Esophagus (tissue), 2 donors: Measurements from ENCODE around the gene HRH3. TPM values are rescaled to one million over a fixed set of nuclear protein-coding genes. Genes with fewer than 3 reads are reported as not detected.

Experiments used
- H3K27ac ChIP-seq, 2 donors: one replicate each; pipeline ENCODE4 v1.5.1; 2013; ENCODE audit warnings: low read depth in 2 of 2, mild to moderate bottlenecking in 2 of 2, inconsistent platforms in 1 of 2, low read length in 1 of 2, moderate library complexity in 1 of 2
- H3K27me3 ChIP-seq, 2 donors: one replicate each; pipeline ENCODE4 v1.6.1; 2013; ENCODE audit warnings: low read length in 2 of 2, control low read depth in 1 of 2, mild to moderate bottlenecking in 1 of 2; ENCODE audit not compliant: insufficient read depth in 2 of 2, control insufficient read depth in 1 of 2
- H3K36me3 ChIP-seq, 2 donors: one replicate each; pipeline ENCODE4 v1.6.1; 2013; ENCODE audit warnings: low read length in 1 of 2; ENCODE audit not compliant: control insufficient read depth in 2 of 2, insufficient read depth in 2 of 2
- H3K4me1 ChIP-seq, 2 donors: one replicate each; pipeline ENCODE4 v1.6.1; 2013; ENCODE audit warnings: low read length in 1 of 2; ENCODE audit not compliant: control insufficient read depth in 2 of 2, insufficient read depth in 2 of 2
- H3K4me3 ChIP-seq, 2 donors: one replicate each; pipeline ENCODE4 v1.5.1; 2013; ENCODE audit warnings: low read length in 2 of 2, mild to moderate bottlenecking in 2 of 2, low read depth in 1 of 2, moderate library complexity in 1 of 2
- H3K9me3 ChIP-seq, 2 donors: one replicate each; pipeline ENCODE4 v1.6.1; 2013; ENCODE audit warnings: mild to moderate bottlenecking in 2 of 2, low read depth in 1 of 2, low read length in 1 of 2, moderate library complexity in 1 of 2; ENCODE audit not compliant: control insufficient read depth in 2 of 2, insufficient read depth in 1 of 2
- WGBS, 2 donors: extraction: QIAGEN DNeasy Blood & Tissue Kit; methylation state at CpG; one replicate each; pipeline ENCODE4 v1.1.7; 2013; 5-methylcytosine and 5-hydroxymethylcytosine counted together
- polyA plus RNA-seq, 2 donors: library from polyadenylated mRNA; stranded (reverse); fragments of 200-250 nt; gene quantifications; one replicate each; pipeline ENCODE4 v1.2.3, GENCODE V29; 2013
- donor health status: healthy with polysubstance abuse.
- donor health status: Bipolar disorder and iron deficiency.

Gene HRH3
- polyA plus RNA-seq, 2 donors, result 0.02 TPM; not detected in 1

GRCh38 chr20:62183426-62184142, 36.5 kb downstream of the HRH3 start:
- Histone ChIP-seq H3K27me3 (no peaks in the 10 kb centered on the region), H3K36me3 (peaks cover 0 to 6% of the 10 kb centered on the region in 2 donors), H3K4me3 (peak overlapping the region; percentile 84 to 95), H3K4me1 (peaks cover 0 to 4% of the 10 kb centered on the region in 2 donors), H3K27ac (peak overlapping the region; percentile 80 to 86), H3K9me3 (no peaks in the 10 kb centered on the region)
- 27 to 29% methylated on average over 25 of the region's 25 CpGs for WGBS, 2 donors

DNA sequence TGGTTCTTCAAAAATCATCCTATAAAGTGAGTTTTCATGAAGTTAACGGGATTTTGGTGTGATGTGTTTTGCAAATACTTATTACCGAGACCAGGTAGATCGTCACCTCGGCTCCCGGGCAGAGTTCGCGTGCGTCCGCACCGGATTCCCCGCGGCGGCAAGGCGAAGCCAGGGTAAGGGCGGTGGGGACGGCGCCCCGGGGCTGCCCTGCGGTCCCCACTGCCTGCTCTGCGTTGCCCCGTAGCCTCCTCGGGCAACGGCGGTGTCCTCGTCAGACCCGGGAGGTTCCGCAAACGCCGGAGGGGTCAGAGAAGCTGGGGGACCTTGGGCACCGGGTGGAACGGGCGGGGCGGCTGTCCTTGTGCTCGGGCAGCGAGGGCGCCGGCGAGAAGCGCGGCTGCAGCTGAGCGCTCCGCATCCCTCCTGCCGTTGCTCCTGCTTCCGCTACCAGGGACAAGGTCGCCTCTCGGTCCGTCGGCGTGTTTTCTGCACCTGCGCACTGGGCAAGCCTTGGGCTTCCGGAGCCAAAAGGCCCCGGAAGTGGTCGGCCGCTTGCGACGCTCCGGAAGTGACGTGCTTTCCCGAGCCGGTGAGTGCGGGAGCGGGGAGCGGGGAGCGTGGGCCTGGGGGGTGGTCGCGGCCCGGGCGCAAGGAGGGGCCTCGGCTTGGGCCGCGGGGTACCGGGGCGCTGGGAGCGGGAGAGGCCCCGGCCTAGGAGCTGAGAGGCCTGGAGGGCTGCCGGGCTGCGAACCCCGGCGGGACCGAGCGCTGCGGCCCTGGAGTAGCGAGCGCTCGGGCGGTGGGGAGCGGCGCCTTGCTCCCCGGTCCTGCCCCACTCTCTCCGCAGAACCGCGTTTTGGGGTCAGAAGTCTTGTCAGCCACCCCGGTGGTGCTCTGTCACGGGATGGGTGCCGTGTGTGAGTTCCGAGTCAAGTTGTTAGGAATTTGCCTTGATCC, 37.3 kb downstream of the HRH3 start, which contains the start of gene MTG2:
TSS of gene MTG2 (plus strand) at position 560 of the 957 bp plus-strand sequence. CDS start 10,393 bp downstream, outside the sequence.
- 1% methylated on average over 81 to 96 of the region's 96 CpGs for WGBS, 2 donors
- no peaks in the 10 kb centered on the region for H3K9me3 ChIP-seq
- no peaks in the 10 kb centered on the region for H3K27me3 ChIP-seq
- peak within 1 kb of the TSS; percentile 84 to 95 for H3K4me3 ChIP-seq
- peaks cover 0 to 4% of the 10 kb centered on the region in 2 donors for H3K4me1 ChIP-seq
- H3K36me3 ChIP-seq, result peaks cover 0 to 6% of the 10 kb centered on the region in 2 donors
- H3K27ac ChIP-seq, result peak within 1 kb of the TSS; percentile 80 to 86

- no peak overlapping the region for H3K27ac ChIP-seq
- no peaks in the 10 kb centered on the region for H3K9me3 ChIP-seq
- 88 to 90% methylated on average over 2 of the region's 2 CpGs for WGBS, 2 donors
- peaks cover 0 to 6% of the 10 kb centered on the region in 2 donors for H3K36me3 ChIP-seq
- no peaks in the 10 kb centered on the region for H3K27me3 ChIP-seq
- peaks cover 0 to 4% of the 10 kb centered on the region in 2 donors for H3K4me1 ChIP-seq
- no peak overlapping the region for H3K4me3 ChIP-seq
These were observed 38.3 kb downstream of the HRH3 start for GRCh38 chr20:62181808-62182207.

DNA sequence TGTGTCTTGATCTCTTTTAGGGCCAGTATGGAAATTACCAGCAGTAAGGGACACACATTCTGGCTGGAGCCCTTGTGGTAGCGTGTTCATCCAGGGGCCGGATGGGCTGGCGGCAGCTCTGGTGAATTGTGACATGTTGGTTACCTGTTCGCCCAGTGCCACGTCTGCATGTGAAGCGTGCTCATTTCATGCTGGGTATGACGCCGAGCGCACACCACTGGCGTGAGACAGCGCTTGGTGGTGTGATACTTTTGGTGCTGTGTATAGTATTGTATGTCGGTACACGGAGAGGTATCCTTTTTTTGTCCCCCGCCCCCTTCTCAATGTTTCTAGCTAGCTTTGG, 40.9 kb downstream of the HRH3 start:
- Histone ChIP-seq H3K36me3 (peaks cover 0 to 18% of the 10 kb centered on the region in 2 donors), H3K4me3 (no peak overlapping the region), H3K27me3 (no peaks in the 10 kb centered on the region), H3K9me3 (no peaks in the 10 kb centered on the region), H3K4me1 (peaks cover 0 to 4% of the 10 kb centered on the region in 2 donors), H3K27ac (no peak overlapping the region)
- 96% methylated on average over 14 of the region's 14 CpGs for WGBS, 2 donors

- no peaks in the 10 kb centered on the region for H3K9me3 ChIP-seq
- no peaks in the 10 kb centered on the region for H3K27me3 ChIP-seq
- H3K27ac ChIP-seq, result no peak overlapping the region
- WGBS, 2 donors, result 93% methylated on average over 19 of the region's 19 CpGs
- H3K4me1 ChIP-seq, result no peaks in the 10 kb centered on the region
- H3K36me3 ChIP-seq, result peaks cover 0 to 20% of the 10 kb centered on the region in 2 donors
- no peak overlapping the region for H3K4me3 ChIP-seq
These were observed 41.5 kb downstream of the HRH3 start for GRCh38 chr20:62178316-62179161.

GRCh38 chr20:62177307-62177706, 42.8 kb downstream of the HRH3 start:
- no peaks in the 10 kb centered on the region for H3K4me1 ChIP-seq
- H3K27me3 ChIP-seq, result no peaks in the 10 kb centered on the region
- no peak overlapping the region for H3K4me3 ChIP-seq
- no peak overlapping the region for H3K27ac ChIP-seq
- 86 to 92% methylated on average over 9 of the region's 9 CpGs for WGBS, 2 donors
- H3K36me3 ChIP-seq, result peaks cover 0 to 20% of the 10 kb centered on the region in 2 donors
- H3K9me3 ChIP-seq, result no peaks in the 10 kb centered on the region

- 88 to 90% methylated on average over 15 of the region's 15 CpGs for WGBS, 2 donors
These were observed 43.2 kb downstream of the HRH3 start for GRCh38 chr20:62176866-62177265.

GRCh38 chr20:62175711-62176110, 44.4 kb downstream of the HRH3 start:
- Histone ChIP-seq H3K9me3 (no peaks in the 10 kb centered on the region), H3K27ac (no peak overlapping the region), H3K36me3 (peaks cover 0 to 20% of the 10 kb centered on the region in 2 donors), H3K4me1 (no peaks in the 10 kb centered on the region), H3K27me3 (no peaks in the 10 kb centered on the region), H3K4me3 (no peak overlapping the region)
- WGBS, 2 donors, result 94 to 96% methylated on average over 10 of the region's 10 CpGs

More at GRCh38 chr20:62176866-62177265, 43.2 kb downstream of the HRH3 start:
- H3K36me3 ChIP-seq, result peaks cover 0 to 20% of the 10 kb centered on the region in 2 donors
- no peaks in the 10 kb centered on the region for H3K27me3 ChIP-seq
- no peaks in the 10 kb centered on the region for H3K9me3 ChIP-seq
- H3K27ac ChIP-seq, result no peak overlapping the region
- no peak overlapping the region for H3K4me3 ChIP-seq
- no peaks in the 10 kb centered on the region for H3K4me1 ChIP-seq
